ENCODE results near the gene ITPKC.

Gene ITPKC

GRCh38 chr19:40691421-40692211, 25.3 kb upstream of the ITPKC start:
- no peak overlapping the region for H3K4me3 ChIP-seq (ENCODE audit: low read depth, low read length)

GRCh38 chr19:40692212-40692551, 24.7 kb upstream of the ITPKC start:
- DNase-seq: no peak
- no peak for TF ChIP-seq CTCF (IDR thresholded peaks at IDR 0.05; ENCODE audit: low read depth, low read length)
- Histone ChIP-seq H3K4me1 (peaks cover 13% of the 10 kb centered on the region), H3K27me3 (no peaks in the 10 kb centered on the region), H3K36me3 (peaks cover 3% of the 10 kb centered on the region; the same call in 1 of the 2 replicates), H3K9me3 (no peaks in the 10 kb centered on the region), H3K4me3 (ENCODE audit: low read depth, low read length) (no peak overlapping the region)

More at GRCh38 chr19:40691421-40692211, 25.3 kb upstream of the ITPKC start:
- Histone ChIP-seq H3K4me1 (peaks cover 13% of the 10 kb centered on the region), H3K9me3 (no peaks in the 10 kb centered on the region), H3K27me3 (no peaks in the 10 kb centered on the region), H3K36me3 (peaks cover 3% of the 10 kb centered on the region; the same call in 1 of the 2 replicates)
- TF ChIP-seq CTCF (IDR thresholded peaks at IDR 0.05; ENCODE audit: low read depth, low read length): no peak
- DNase-seq: no peak

- no peak for TF ChIP-seq CTCF (IDR thresholded peaks at IDR 0.05; ENCODE audit: low read depth, low read length)
- Histone ChIP-seq H3K4me3 (ENCODE audit: low read depth, low read length) (no peak overlapping the region), H3K36me3 (peaks cover 3% of the 10 kb centered on the region; the same call in 1 of the 2 replicates), H3K4me1 (peaks cover 13% of the 10 kb centered on the region), H3K9me3 (no peaks in the 10 kb centered on the region), H3K27me3 (no peaks in the 10 kb centered on the region)
- no peak for DNase-seq
Measured at GRCh38 chr19:40693150-40693788, 23.6 kb upstream of the ITPKC start.

GRCh38 chr19:40693896-40694295, 23.0 kb upstream of the ITPKC start:
- no peak for TF ChIP-seq CTCF (IDR thresholded peaks at IDR 0.05; ENCODE audit: low read depth, low read length)
- no peaks in the 10 kb centered on the region for H3K27me3 ChIP-seq
- no peak for DNase-seq
- peaks cover 3% of the 10 kb centered on the region; the same call in 1 of the 2 replicates for H3K36me3 ChIP-seq
- no peak overlapping the region for H3K4me3 ChIP-seq (ENCODE audit: low read depth, low read length)
- peaks cover 13% of the 10 kb centered on the region for H3K4me1 ChIP-seq
- H3K9me3 ChIP-seq: no peaks in the 10 kb centered on the region

GRCh38 chr19:40695881-40696280, 21.0 kb upstream of the ITPKC start:
- Histone ChIP-seq H3K27me3 (no peaks in the 10 kb centered on the region), H3K4me3 (ENCODE audit: low read depth, low read length) (no peak overlapping the region), H3K9me3 (no peaks in the 10 kb centered on the region), H3K4me1 (peaks cover 12% of the 10 kb centered on the region), H3K36me3 (peaks cover 3% of the 10 kb centered on the region; the same call in 1 of the 2 replicates)
- no peak for DNase-seq
- no peak for TF ChIP-seq CTCF (IDR thresholded peaks at IDR 0.05; ENCODE audit: low read depth, low read length)

GRCh38 chr19:40697007-40697406, 19.9 kb upstream of the ITPKC start:
- Histone ChIP-seq H3K27me3 (no peaks in the 10 kb centered on the region), H3K9me3 (no peaks in the 10 kb centered on the region), H3K4me1 (peaks cover under 1% of the 10 kb centered on the region), H3K36me3 (no peaks in the 10 kb centered on the region), H3K4me3 (ENCODE audit: low read depth, low read length) (no peak overlapping the region)
- TF ChIP-seq CTCF (IDR thresholded peaks at IDR 0.05; ENCODE audit: low read depth, low read length): no peak
- no peak for DNase-seq
